IMR-90 (cell line): ENCODE results near the gene CDC42EP4. TPM values are rescaled to one million over a fixed set of nuclear protein-coding genes. Genes with fewer than 3 reads are reported as not detected.

Source experiments
- ATAC-seq: fragments of 200-7000 bp; cut with Tn5 transposase; 2 replicates; pipeline ENCODE4 v1.9.1; 2020; ENCODE audit warnings: low read depth, mild to moderate bottlenecking, moderate library complexity
- BruUV-seq: library from RNA; stranded (reverse); fragments of 400-500 nt; replicated peaks from 2 replicates; lab custom pipeline; 2021; lab: Mats Ljungman, UMichigan
- CTCF ChIA-PET: fragments of 300-600 bp; formaldehyde crosslinking; extraction: SDS; loops from one replicate; lab custom pipeline; 2021; ENCODE audit warnings: antibody characterized with exemption; lab: Yijun Ruan, JAX
- POLR2A ChIA-PET: fragments of 300-600 bp; sonication (Branson Sonifier 250); formaldehyde crosslinking; loops from one replicate; lab custom pipeline; 2022; ENCODE audit warnings: antibody characterized with exemption; ENCODE audit not compliant: unreplicated experiment; lab: Charles Lee
- DNase-seq: peaks from one replicate; pipeline ENCODE4 v3.0.0; 2013
- H2AFZ ChIP-seq: replicated peaks from 2 replicates; pipeline ENCODE3; 2013; ENCODE audit warnings: low read length, mild to moderate bottlenecking; ENCODE audit not compliant: poor library complexity
- H2AK5ac ChIP-seq: 2 replicates; pipeline ENCODE4 v1.6.1; 2013; ENCODE audit warnings: low read depth, low read length, inconsistent platforms
- H2AK9ac ChIP-seq: replicated peaks from 2 replicates; pipeline ENCODE3; 2013; ENCODE audit warnings: mild to moderate bottlenecking, low read depth, low read length, moderate library complexity; ENCODE audit not compliant: poor library complexity
- H2BK120ac ChIP-seq: 2 replicates; pipeline ENCODE4 v1.6.1; 2013; ENCODE audit warnings: low read depth, low read length, inconsistent platforms
- H2BK15ac ChIP-seq: 3 replicates; pipeline ENCODE4 v1.6.1; 2013; ENCODE audit warnings: low read depth, low read length, inconsistent platforms
- H2BK20ac ChIP-seq: 2 replicates; pipeline ENCODE4 v1.6.1; 2013; ENCODE audit warnings: low read depth, mild to moderate bottlenecking, inconsistent platforms, low read length, moderate library complexity
- H2BK5ac ChIP-seq: 2 replicates; pipeline ENCODE4 v1.6.1; 2013; ENCODE audit warnings: mild to moderate bottlenecking, low read depth, low read length, inconsistent platforms; ENCODE audit not compliant: poor library complexity, severe bottlenecking
- H3K14ac ChIP-seq: replicated peaks from 2 replicates; pipeline ENCODE4 v1.6.1; 2013; ENCODE audit warnings: low read depth, low read length, inconsistent platforms
- H3K18ac ChIP-seq: 2 replicates; pipeline ENCODE4 v1.6.1; 2013; ENCODE audit warnings: low read depth, low read length, control low read depth
- H3K23ac ChIP-seq: 2 replicates; pipeline ENCODE4 v1.6.1; 2013; ENCODE audit warnings: low read depth, low read length, inconsistent platforms
- H3K27ac ChIP-seq: 2 replicates; pipeline ENCODE4 v1.5.1; 2013; ENCODE audit warnings: mild to moderate bottlenecking, control low read depth, low read length; ENCODE audit not compliant: insufficient read depth
- H3K27me3 ChIP-seq: 2 replicates; pipeline ENCODE4 v1.6.1; 2013; ENCODE audit warnings: low read length; ENCODE audit not compliant: control insufficient read depth, insufficient read depth
- H3K36me3 ChIP-seq: 2 replicates; pipeline ENCODE4 v1.6.1; 2013; ENCODE audit warnings: low read length, mixed read lengths; ENCODE audit not compliant: control insufficient read depth, insufficient read depth
- H3K4ac ChIP-seq: 2 replicates; pipeline ENCODE4 v1.6.1; 2013; ENCODE audit warnings: low read depth, low read length, inconsistent platforms
- H3K4me1 ChIP-seq: 2 replicates; pipeline ENCODE4 v1.6.1; 2013; ENCODE audit warnings: low read length, mixed read lengths; ENCODE audit not compliant: control insufficient read depth, insufficient read depth
- H3K4me2 ChIP-seq: 2 replicates; pipeline ENCODE4 v1.6.1; 2013; ENCODE audit warnings: low read depth, mild to moderate bottlenecking, control low read depth, low read length, moderate library complexity
- H3K4me3 ChIP-seq: 2 replicates; pipeline ENCODE4 v1.5.1; 2013; ENCODE audit warnings: low read depth, mild to moderate bottlenecking, control low read depth, low read length, moderate library complexity; ENCODE audit not compliant: insufficient read depth
- H3K56ac ChIP-seq: 2 replicates; pipeline ENCODE4 v1.6.1; 2013; ENCODE audit warnings: low read length, inconsistent platforms; ENCODE audit not compliant: insufficient read depth; ENCODE audit errors: extremely low read depth
- H3K79me1 ChIP-seq, 2 experiments: 2 replicates each; pipeline ENCODE4 v1.6.1; 2013; ENCODE audit warnings: low read length in 2 of 2, inconsistent platforms in 1 of 2, low read depth in 1 of 2
- H3K9ac ChIP-seq: 2 replicates; pipeline ENCODE4 v1.6.1; 2013; ENCODE audit warnings: low read depth, low read length, control low read depth
- H3K9me1 ChIP-seq: 2 replicates; pipeline ENCODE4 v1.6.1; 2013; ENCODE audit warnings: low read length, inconsistent platforms; ENCODE audit not compliant: insufficient read depth
- H3K9me3 ChIP-seq: 2 replicates; pipeline ENCODE4 v1.6.1; 2013; ENCODE audit warnings: low read length; ENCODE audit not compliant: control insufficient read depth, insufficient read depth
- H4K20me1 ChIP-seq: 2 replicates; pipeline ENCODE4 v1.6.1; 2013; ENCODE audit warnings: low read length, inconsistent platforms; ENCODE audit not compliant: insufficient read depth
- H4K5ac ChIP-seq: 2 replicates; pipeline ENCODE4 v1.6.1; 2013; ENCODE audit warnings: mild to moderate bottlenecking, low read depth, low read length, control low read depth
- H4K8ac ChIP-seq, 2 experiments: 2 replicates each; pipeline ENCODE4 v1.6.1; 2013; ENCODE audit warnings: low read depth in 2 of 2, low read length in 2 of 2, control low read depth in 1 of 2, inconsistent platforms in 1 of 2
- H4K91ac ChIP-seq: 2 replicates; pipeline ENCODE4 v1.6.1; 2013; ENCODE audit warnings: low read depth, low read length, inconsistent platforms; ENCODE audit not compliant: insufficient read depth
- BHLHE40 ChIP-seq: fragments of 150-350 bp; IDR thresholded peaks from 2 replicates; pipeline ENCODE4 v1.6.1; 2016; ENCODE audit warnings: mild to moderate bottlenecking, low read depth, low read length
- CEBPB ChIP-seq: IDR thresholded peaks from 2 replicates; pipeline ENCODE4 v1.6.1; 2012; ENCODE audit warnings: low read depth, low read length, improper control_type of control experiment
- CHD1 ChIP-seq: IDR thresholded peaks from 2 replicates; pipeline ENCODE4 v1.6.1; 2012; ENCODE audit warnings: low read depth, low read length, improper control_type of control experiment
- CTCF ChIP-seq: conservative IDR thresholded peaks from 2 replicates; pipeline ENCODE4 v1.5.1; 2012; ENCODE audit warnings: mild to moderate bottlenecking, low read depth, low read length, improper control_type of control experiment
- ELK1 ChIP-seq: fragments of 150-350 bp; IDR thresholded peaks from 2 replicates; pipeline ENCODE4 v1.6.1; 2016; ENCODE audit warnings: low read depth, mild to moderate bottlenecking, low read length, moderate library complexity, borderline replicate concordance
- FOS ChIP-seq: fragments of 150-350 bp; IDR thresholded peaks from 2 replicates; pipeline ENCODE4 v1.6.1; 2016; ENCODE audit warnings: low read depth, low read length
- MAZ ChIP-seq: IDR thresholded peaks from 2 replicates; pipeline ENCODE4 v1.6.1; 2012; ENCODE audit warnings: low read depth, mild to moderate bottlenecking, low read length, improper control_type of control experiment, moderate library complexity, borderline replicate concordance
- MXI1 ChIP-seq: IDR thresholded peaks from 2 replicates; pipeline ENCODE4 v1.6.1; 2012; ENCODE audit warnings: low read depth, mild to moderate bottlenecking, low read length, moderate library complexity, borderline replicate concordance
- NFE2L2 ChIP-seq: fragments of 150-350 bp; IDR thresholded peaks from 2 replicates; pipeline ENCODE4 v1.6.1; 2016; ENCODE audit warnings: low read depth, mild to moderate bottlenecking, low read length
- POLR2A ChIP-seq: IDR thresholded peaks from 2 replicates; pipeline ENCODE4 v1.6.1; 2012; ENCODE audit warnings: mild to moderate bottlenecking, low read depth, low read length
- RAD21 ChIP-seq: IDR thresholded peaks from 2 replicates; pipeline ENCODE4 v1.6.1; 2012; ENCODE audit warnings: low read length, improper control_type of control experiment
- RCOR1 ChIP-seq: IDR thresholded peaks from 2 replicates; pipeline ENCODE4 v1.6.1; 2012; ENCODE audit warnings: mild to moderate bottlenecking, low read length, improper control_type of control experiment; ENCODE audit not compliant: insufficient replicate concordance
- RFX5 ChIP-seq: IDR thresholded peaks from 2 replicates; pipeline ENCODE4 v1.8.0; 2012; ENCODE audit warnings: low read depth, mild to moderate bottlenecking, low read length, moderate library complexity
- USF2 ChIP-seq: fragments of 150-350 bp; IDR thresholded peaks from 2 replicates; pipeline ENCODE4 v1.6.1; 2017; ENCODE audit warnings: mild to moderate bottlenecking, antibody characterized with exemption, low read length, low read depth
- WGBS, 2 experiments: methylation state at CpG; one replicate each; pipeline versions ENCODE4 v1.1.5 to v1.1.7; 2013; ENCODE audit warnings: missing lambda C conversion rate in 2 of 2; ENCODE audit not compliant: insufficient read length in 1 of 2; ENCODE audit errors: extremely low coverage in 2 of 2; 5-methylcytosine and 5-hydroxymethylcytosine counted together
- dilution Hi-C: fragments of 300-500 bp; cut with HindIII; formaldehyde crosslinking; loops from one replicate; pipeline ENCODE4 v1.14.3; 2018; ENCODE audit warnings: low sequenced_read_pairs; ENCODE audit not compliant: unreplicated experiment
- in situ Hi-C: fragments of 300-500 bp; cut with MboI; formaldehyde crosslinking; loops from 3 replicates; pipeline ENCODE4 v1.14.3; 2019; ENCODE audit warnings: low sequenced_read_pairs, inconsistent platforms, mixed read lengths
- intact Hi-C: fragments of 100-400 bp; cut with micrococcal nuclease; formaldehyde crosslinking; loops from 2 replicates; pipeline ENCODE4 v1.10.0; 2022
- polyA plus RNA-seq, 3 experiments: library from polyadenylated mRNA; depleted of rRNA; stranded (reverse); fragments of >200 nt; gene quantifications; 2 replicates each; pipeline ENCODE4 v1.2.3, GENCODE V29; 2012; ENCODE audit warnings: low replicate concordance in 1 of 3
- total RNA-seq: library from RNA; depleted of rRNA; stranded (reverse); fragments of >200 nt; gene quantifications from 2 replicates; pipeline ENCODE4 v1.2.3, GENCODE V29; 2012

CDC42EP4 gene
- total and polyA plus RNA-seq, 2 of the 4 experiments (the other 2 are of a cell fraction) = 14.3 to 25.8 TPM

GRCh38 chr17:73343739-73344454, 32.1 kb upstream of the CDC42EP4 start:
- peak overlapping the region; percentile 56 for H3K9ac ChIP-seq
- peak overlapping the region; percentile 27; the same call in 1 of the 2 replicates for H3K4me2 ChIP-seq
- TF ChIP-seq RCOR1 (no peak), BHLHE40 (no peak), MXI1 (no peak), RFX5 (no peak), CTCF (no peak), ELK1 (no peak), CEBPB (no peak), MAZ (no peak), USF2 (no peak), RAD21 (no peak), CHD1 (no peak), POLR2A (no peak), NFE2L2 (no peak), FOS (no peak)

More at GRCh38 chr17:73343739-73344454, 32.1 kb upstream of the CDC42EP4 start:
- Histone ChIP-seq H2AK5ac (peak overlapping the region; percentile 91), H2BK120ac (peak overlapping the region; percentile 99), H2BK15ac (peak overlapping the region; percentile 65; the same call in 1 of the 3 replicates), H3K36me3 (no peaks in the 10 kb centered on the region), H4K91ac (peak overlapping the region; percentile 99), H3K23ac (peak overlapping the region; percentile 100), H3K27ac (peak overlapping the region; percentile 81), H2AK9ac (peak overlapping the region; percentile 97), H3K18ac (peak overlapping the region; percentile 68), H3K14ac (peak overlapping the region; percentile 74), H3K27me3 (no peaks in the 10 kb centered on the region), H2BK5ac (peak overlapping the region; percentile 81), H2AFZ (peak overlapping the region; percentile 92), H3K4me1 (peaks cover 41% of the 10 kb centered on the region), H4K20me1 (no peaks in the 10 kb centered on the region), H3K4me3 (no peak overlapping the region), H3K9me1 (peaks cover 31% of the 10 kb centered on the region), H4K5ac (peak overlapping the region; percentile 84), H4K8ac (peak overlapping the region; percentile 89 to 96), H2BK20ac (peak overlapping the region; percentile 72), H3K56ac (peak overlapping the region; percentile 74; the same call in 1 of the 2 replicates), H3K4ac (peak overlapping the region; percentile 99), H3K79me1 (peaks cover 0 to 9% of the 10 kb centered on the region in 2 experiments; a peak in 1 of 4 replicates), H3K9me3 (no peaks in the 10 kb centered on the region)
- no TSS peak for BruUV-seq
- intact Hi-C loops (loop anchor here (2.0 kb wide), 1 partner anchor 33 kb away; no protein-coding TSS in a partner anchor), dilution Hi-C loops (no loop called here), in situ Hi-C loops (no loop called here)
- ChIA-PET CTCF (no interaction called here), POLR2A (no interaction called here)
- no peak for DNase-seq
- ATAC-seq = no peak; the same call in 1 of the 2 replicates
- 0% methylated on average over 1 of the region's 11 CpGs; no CpG with 5 or more reads in 1 of the 2 experiments for WGBS, 2 experiments
